ENCODE measurements around the gene PCDH15.

PCDH15 gene

DNA sequence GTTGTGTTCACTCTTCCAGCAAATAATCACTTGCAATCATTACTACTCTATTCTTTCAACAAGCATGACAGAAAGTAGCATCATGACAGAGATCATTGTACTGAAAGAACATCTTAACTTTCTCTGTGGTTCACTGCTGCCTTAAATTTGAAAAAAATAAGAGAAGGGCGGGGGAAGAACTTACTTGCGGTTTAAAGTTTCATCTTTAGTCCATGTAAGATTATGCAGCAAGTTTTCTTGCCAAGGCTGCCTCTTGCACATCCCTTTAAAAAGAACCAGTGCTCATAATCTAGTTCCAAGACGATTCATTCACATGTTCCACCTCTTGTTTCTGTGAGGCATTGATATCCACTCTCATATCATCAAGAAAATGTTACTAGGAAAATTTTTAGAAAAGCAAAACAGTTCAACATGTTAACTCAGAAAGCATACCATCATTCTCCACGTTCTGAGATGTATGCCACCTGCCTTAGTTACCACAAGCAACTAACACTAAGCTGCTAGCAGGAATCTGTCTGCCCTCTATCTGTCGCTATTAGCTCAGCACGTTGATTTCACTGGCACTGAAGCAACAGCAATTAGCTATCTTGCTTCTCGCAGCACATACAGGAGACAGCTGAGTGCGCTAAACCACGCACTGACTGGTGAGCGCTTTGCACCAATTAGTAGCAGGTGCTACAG lies at the start of gene PCDH15:
Gene PCDH15 (minus strand): TSS at position 491 of the 681 bp plus-strand sequence. CDS start 136,969 bp downstream, outside the sequence.
- H3K4me3 ChIP-seq (ENCODE audit: low read length) = no peak within 1 kb of the TSS
- no peaks in the 10 kb centered on the region for H3K27me3 ChIP-seq (ENCODE audit: control insufficient read depth, insufficient read depth, low read length)
- H3K36me3 ChIP-seq (ENCODE audit: control insufficient read depth, insufficient read depth, low read length) = no peaks in the 10 kb centered on the region
- H3K4me1 ChIP-seq (ENCODE audit: control insufficient read depth, insufficient read depth, low read length) = no peaks in the 10 kb centered on the region
- H3K27ac ChIP-seq (ENCODE audit: low read depth, low read length) = no peak within 1 kb of the TSS
- no peak within 1 kb of the TSS for H3K9ac ChIP-seq (ENCODE audit: low read length)

DNA sequence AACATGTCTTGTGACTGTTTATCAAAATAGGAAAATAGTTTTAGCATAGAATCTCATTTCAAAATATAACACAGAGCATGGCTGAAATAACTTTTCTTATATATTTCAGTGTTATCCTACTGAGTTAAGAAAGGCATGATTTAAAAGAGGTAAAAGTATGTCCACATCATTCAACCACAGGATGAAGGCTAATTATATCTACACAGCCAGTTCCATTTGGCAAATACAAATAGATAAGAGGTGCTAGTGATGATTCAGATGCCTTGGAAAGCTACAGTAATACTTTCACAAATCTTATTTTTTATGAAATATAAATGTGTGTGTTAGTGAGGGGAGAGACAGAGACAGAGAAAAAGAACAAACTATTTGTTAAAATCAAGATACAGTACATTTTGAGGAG lies 42.9 kb upstream of the PCDH15 start:
- Histone ChIP-seq H3K36me3 (ENCODE audit: control insufficient read depth, insufficient read depth, low read length) (no peaks in the 10 kb centered on the region), H3K27ac (ENCODE audit: low read depth, low read length) (no peak overlapping the region), H3K4me3 (ENCODE audit: low read length) (no peak overlapping the region), H3K4me1 (ENCODE audit: control insufficient read depth, insufficient read depth, low read length) (no peaks in the 10 kb centered on the region), H3K9ac (ENCODE audit: low read length) (no peak overlapping the region), H3K27me3 (ENCODE audit: control insufficient read depth, insufficient read depth, low read length) (no peaks in the 10 kb centered on the region)

DNA sequence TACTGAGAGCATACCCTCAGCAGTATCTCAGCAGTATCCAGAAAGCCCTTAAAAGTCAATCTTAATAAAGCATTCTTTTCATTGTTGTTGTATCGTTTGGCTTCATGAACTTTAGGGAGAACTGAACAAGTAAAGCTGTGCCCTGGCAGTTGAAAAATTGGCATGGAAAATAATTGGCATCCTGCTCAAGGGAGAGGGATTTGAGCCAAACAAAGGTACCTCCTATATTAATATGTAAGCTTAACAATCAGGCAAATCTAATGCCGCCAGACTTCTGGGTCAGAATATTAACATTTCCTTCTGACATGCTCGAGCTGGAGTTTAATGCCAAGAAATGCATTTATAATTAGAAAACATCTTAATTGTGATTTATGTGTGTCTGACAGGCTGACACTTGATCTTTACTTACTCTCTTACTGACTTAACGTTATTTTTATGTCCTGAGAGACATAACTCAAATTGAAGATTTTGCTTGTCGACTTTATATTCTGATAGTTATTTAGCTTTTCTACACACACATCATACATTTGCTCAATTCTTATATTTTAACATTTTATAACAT lies 42.1 kb upstream of the PCDH15 start:
- no peak overlapping the region for H3K9ac ChIP-seq (ENCODE audit: low read length)
- no peak overlapping the region for H3K27ac ChIP-seq (ENCODE audit: low read depth, low read length)
- H3K4me1 ChIP-seq (ENCODE audit: control insufficient read depth, insufficient read depth, low read length) = no peaks in the 10 kb centered on the region
- no peak overlapping the region for H3K4me3 ChIP-seq (ENCODE audit: low read length)
- H3K27me3 ChIP-seq (ENCODE audit: control insufficient read depth, insufficient read depth, low read length) = no peaks in the 10 kb centered on the region
- H3K36me3 ChIP-seq (ENCODE audit: control insufficient read depth, insufficient read depth, low read length) = no peaks in the 10 kb centered on the region

DNA sequence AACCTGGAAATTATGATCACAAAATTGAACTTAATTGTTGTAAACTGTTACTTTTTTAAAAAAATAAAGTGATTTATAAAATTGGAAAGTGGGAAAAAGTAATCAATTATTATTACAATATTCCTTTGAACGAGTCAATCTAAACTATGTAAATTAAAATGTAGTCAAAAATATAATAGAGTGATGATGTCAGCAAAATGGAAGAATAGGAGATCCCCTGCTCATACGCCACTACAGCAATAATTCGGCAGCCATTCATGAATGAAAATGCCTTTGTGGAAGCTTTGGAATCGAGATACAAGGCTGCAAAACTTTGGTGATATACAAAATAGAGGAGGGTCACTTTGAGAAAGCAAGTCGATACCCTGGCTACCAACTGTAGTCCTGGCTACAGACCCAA lies 36.4 kb upstream of the PCDH15 start:
- Histone ChIP-seq H3K27me3 (ENCODE audit: control insufficient read depth, insufficient read depth, low read length) (no peaks in the 10 kb centered on the region), H3K36me3 (ENCODE audit: control insufficient read depth, insufficient read depth, low read length) (no peaks in the 10 kb centered on the region), H3K4me3 (ENCODE audit: low read length) (no peak overlapping the region), H3K4me1 (ENCODE audit: control insufficient read depth, insufficient read depth, low read length) (no peaks in the 10 kb centered on the region), H3K27ac (ENCODE audit: low read depth, low read length) (no peak overlapping the region), H3K9ac (ENCODE audit: low read length) (no peak overlapping the region)

DNA sequence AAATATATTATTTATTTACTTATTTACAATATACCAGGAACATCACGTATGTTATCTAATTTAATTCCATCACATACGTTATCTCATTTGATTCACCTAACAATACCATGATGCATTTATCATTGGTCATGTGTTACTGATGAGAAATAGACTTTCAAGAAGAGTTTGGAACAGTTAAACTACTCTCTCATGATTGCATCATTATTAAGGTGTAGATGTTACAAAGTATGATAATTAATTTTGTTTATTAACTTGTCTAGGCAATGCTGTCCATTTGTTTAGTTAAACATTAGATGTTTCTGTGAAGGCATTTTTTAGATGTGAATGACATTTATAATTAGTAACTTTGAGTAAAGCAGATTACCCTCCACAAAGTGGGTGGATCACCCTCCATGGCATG lies 32.0 kb upstream of the PCDH15 start:
- no peaks in the 10 kb centered on the region for H3K27me3 ChIP-seq (ENCODE audit: control insufficient read depth, insufficient read depth, low read length)

DNA sequence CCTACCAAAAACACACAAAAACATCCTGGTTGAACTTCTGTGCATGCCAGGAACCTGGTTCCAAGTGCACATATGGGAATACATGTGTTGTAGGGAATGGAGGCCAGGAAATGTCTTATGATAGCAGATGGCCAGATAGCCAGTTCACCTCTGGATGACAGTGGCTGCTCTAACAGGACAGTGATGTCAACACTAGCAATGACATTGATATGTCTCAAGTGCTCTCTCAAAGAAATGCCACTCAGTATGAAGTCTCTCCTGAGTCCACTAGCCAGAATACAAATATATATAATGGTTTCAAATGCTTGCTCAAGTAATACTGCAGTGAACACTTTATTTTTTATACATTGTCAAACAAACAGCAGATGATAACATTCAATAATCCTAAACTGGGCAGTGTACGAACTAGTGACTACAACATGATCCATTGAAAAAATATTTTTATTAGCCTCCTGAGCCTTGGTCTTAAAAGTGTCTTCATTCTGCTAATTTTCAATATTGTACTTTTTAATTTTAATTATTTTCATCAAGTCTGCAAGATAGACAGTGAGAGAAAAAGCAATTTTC lies 26.0 kb upstream of the PCDH15 start:
- Histone ChIP-seq H3K27ac (ENCODE audit: low read depth, low read length) (no peak overlapping the region), H3K9ac (ENCODE audit: low read length) (no peak overlapping the region), H3K4me1 (ENCODE audit: control insufficient read depth, insufficient read depth, low read length) (no peaks in the 10 kb centered on the region)

More for the DNA sequence above, 32.0 kb upstream of the PCDH15 start:
- Histone ChIP-seq H3K4me3 (ENCODE audit: low read length) (no peak overlapping the region), H3K9ac (ENCODE audit: low read length) (no peak overlapping the region), H3K4me1 (ENCODE audit: control insufficient read depth, insufficient read depth, low read length) (no peaks in the 10 kb centered on the region), H3K36me3 (ENCODE audit: control insufficient read depth, insufficient read depth, low read length) (no peaks in the 10 kb centered on the region), H3K27ac (ENCODE audit: low read depth, low read length) (no peak overlapping the region)

DNA sequence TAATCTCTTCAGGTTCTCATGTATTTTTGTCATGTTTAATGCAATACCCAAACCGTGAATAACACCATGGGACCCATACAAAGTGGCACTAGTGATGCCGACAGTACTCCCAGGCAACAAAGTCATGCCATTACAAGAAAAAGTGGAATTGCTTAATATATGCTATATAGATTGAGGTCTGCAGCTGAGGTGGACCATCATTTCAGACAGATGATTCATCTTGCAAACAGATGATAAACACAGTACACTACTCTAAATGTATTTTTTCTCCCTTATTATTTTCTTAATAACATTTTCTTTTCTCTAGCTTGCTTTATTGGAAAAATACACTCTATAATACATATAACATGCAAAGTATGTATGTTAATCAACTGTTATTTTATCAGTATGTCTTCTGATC lies 14.6 kb upstream of the PCDH15 start:
- Histone ChIP-seq H3K4me3 (ENCODE audit: low read length) (no peak overlapping the region), H3K36me3 (ENCODE audit: control insufficient read depth, insufficient read depth, low read length) (no peaks in the 10 kb centered on the region), H3K27ac (ENCODE audit: low read depth, low read length) (no peak overlapping the region), H3K4me1 (ENCODE audit: control insufficient read depth, insufficient read depth, low read length) (no peaks in the 10 kb centered on the region), H3K27me3 (ENCODE audit: control insufficient read depth, insufficient read depth, low read length) (no peaks in the 10 kb centered on the region), H3K9ac (ENCODE audit: low read length) (no peak overlapping the region)

More for the DNA sequence above, 26.0 kb upstream of the PCDH15 start:
- no peaks in the 10 kb centered on the region for H3K36me3 ChIP-seq (ENCODE audit: control insufficient read depth, insufficient read depth, low read length)
- no peaks in the 10 kb centered on the region for H3K27me3 ChIP-seq (ENCODE audit: control insufficient read depth, insufficient read depth, low read length)
- H3K4me3 ChIP-seq (ENCODE audit: low read length) = no peak overlapping the region

DNA sequence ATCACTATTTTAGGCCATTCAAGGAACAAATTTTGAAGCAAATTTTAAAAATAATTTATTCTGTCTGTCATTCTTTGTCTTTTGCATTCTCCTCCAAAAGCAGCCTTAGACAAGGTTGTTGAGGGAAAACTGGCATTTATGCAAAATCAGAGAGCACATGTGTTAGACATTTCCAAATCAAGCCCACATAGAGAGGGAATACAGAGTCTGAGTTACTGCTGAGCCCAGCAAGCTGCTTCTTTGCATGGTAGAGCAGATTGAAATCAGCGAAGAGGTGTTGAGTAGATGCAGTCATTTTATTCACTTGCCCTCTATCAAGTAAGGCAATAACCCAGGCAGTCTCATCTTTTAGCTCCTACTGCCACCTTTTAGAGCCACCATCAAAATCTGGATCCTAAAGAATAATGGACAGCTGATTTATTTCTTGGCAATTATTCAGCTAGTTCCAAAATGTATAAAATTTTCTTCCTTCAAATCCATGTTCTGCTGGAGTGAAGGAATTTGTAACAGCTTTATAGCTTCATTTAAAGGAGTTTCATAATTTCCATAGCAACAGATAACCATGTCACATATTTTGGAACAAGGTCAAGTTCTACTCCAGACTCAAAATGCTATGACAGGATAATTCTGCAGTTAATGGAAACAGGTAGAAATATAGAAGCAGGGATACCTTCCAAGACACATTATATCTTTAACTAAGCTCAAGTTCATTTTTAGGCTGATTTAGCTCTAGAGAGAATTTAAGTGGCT lies 7.3 kb upstream of the PCDH15 start:
- H3K27me3 ChIP-seq (ENCODE audit: control insufficient read depth, insufficient read depth, low read length) = no peaks in the 10 kb centered on the region
- H3K4me1 ChIP-seq (ENCODE audit: control insufficient read depth, insufficient read depth, low read length) = no peaks in the 10 kb centered on the region
- no peak overlapping the region for H3K9ac ChIP-seq (ENCODE audit: low read length)
- H3K36me3 ChIP-seq (ENCODE audit: control insufficient read depth, insufficient read depth, low read length) = no peaks in the 10 kb centered on the region
- H3K27ac ChIP-seq (ENCODE audit: low read depth, low read length) = no peak overlapping the region
- H3K4me3 ChIP-seq (ENCODE audit: low read length) = no peak overlapping the region

DNA sequence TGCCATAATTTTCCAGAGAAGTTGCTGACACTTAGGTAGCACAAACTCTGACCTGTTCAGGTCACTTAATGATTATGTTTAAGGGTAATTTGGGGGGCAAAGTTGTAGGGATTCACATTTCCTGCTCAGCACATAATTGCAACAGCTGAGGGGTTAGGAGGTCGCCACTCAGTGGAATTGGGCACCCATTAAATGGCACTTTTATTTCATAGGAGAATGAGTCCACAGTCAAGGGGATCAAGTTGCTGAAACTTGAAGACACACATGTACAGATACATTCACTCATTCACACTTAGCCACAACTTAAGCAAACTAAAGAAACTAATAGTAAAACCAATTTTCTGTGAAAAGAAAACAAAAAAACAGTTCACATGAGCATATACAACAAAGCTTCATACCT lies 1.5 kb downstream of the PCDH15 start:
- H3K36me3 ChIP-seq (ENCODE audit: control insufficient read depth, insufficient read depth, low read length) = no peaks in the 10 kb centered on the region
- no peak overlapping the region for H3K9ac ChIP-seq (ENCODE audit: low read length)
- H3K4me1 ChIP-seq (ENCODE audit: control insufficient read depth, insufficient read depth, low read length) = no peaks in the 10 kb centered on the region
- no peak overlapping the region for H3K27ac ChIP-seq (ENCODE audit: low read depth, low read length)
- H3K27me3 ChIP-seq (ENCODE audit: control insufficient read depth, insufficient read depth, low read length) = no peaks in the 10 kb centered on the region
- no peak overlapping the region for H3K4me3 ChIP-seq (ENCODE audit: low read length)

DNA sequence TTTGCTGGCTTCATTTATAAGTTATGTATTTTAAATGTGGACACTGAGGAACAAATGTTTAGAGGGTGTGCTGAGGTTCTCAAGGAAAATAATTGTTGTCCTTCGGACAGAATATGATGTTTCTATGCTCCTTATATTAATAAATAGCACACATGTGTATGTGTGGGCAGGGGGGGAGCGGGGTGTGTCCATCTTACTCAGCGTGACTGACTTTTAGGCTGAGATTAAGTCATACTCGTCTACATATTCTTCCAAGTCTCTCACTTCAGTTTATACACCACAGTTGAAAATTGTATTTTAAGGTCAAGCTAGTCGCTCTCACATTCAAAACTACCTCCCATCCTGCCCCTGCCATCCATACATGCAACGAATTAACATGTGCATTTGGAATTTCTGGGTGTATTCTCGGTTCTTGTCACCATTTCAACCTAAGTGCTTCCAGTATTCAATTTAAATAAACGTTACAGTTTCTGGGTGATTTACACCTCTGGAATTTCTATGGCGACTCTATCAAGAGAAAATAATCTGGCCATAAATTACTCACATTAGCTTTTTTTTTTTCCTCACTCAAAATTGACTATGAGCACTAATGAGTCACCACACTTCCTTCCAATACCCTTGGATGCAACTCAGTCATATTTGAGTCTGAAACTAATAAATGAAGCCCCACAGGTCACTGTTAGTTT lies 3.3 kb downstream of the PCDH15 start:
- Histone ChIP-seq H3K4me3 (ENCODE audit: low read length) (no peak overlapping the region), H3K27ac (ENCODE audit: low read depth, low read length) (no peak overlapping the region), H3K4me1 (ENCODE audit: control insufficient read depth, insufficient read depth, low read length) (no peaks in the 10 kb centered on the region), H3K27me3 (ENCODE audit: control insufficient read depth, insufficient read depth, low read length) (no peaks in the 10 kb centered on the region), H3K9ac (ENCODE audit: low read length) (no peak overlapping the region), H3K36me3 (ENCODE audit: control insufficient read depth, insufficient read depth, low read length) (no peaks in the 10 kb centered on the region)

DNA sequence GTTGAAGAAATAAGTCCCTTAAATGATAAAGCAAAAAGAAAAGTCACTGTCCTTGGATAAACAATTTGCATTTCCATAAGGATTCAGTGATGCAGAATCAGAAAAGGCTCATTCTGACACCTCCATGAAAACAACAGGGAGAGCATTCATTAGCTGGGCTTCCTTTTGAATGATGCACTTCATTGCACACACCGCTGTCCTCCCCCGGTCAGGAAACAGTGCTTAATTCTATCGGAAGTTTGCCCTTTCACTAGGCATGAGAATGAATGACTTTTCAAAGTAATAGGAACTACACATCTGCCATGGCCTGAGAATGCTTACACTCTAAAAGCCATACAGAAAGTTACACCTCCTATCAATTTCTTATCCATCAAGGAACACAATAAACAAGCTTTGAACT lies 4.2 kb downstream of the PCDH15 start:
- Histone ChIP-seq H3K4me3 (ENCODE audit: low read length) (no peak overlapping the region), H3K36me3 (ENCODE audit: control insufficient read depth, insufficient read depth, low read length) (no peaks in the 10 kb centered on the region), H3K9ac (ENCODE audit: low read length) (no peak overlapping the region)

DNA sequence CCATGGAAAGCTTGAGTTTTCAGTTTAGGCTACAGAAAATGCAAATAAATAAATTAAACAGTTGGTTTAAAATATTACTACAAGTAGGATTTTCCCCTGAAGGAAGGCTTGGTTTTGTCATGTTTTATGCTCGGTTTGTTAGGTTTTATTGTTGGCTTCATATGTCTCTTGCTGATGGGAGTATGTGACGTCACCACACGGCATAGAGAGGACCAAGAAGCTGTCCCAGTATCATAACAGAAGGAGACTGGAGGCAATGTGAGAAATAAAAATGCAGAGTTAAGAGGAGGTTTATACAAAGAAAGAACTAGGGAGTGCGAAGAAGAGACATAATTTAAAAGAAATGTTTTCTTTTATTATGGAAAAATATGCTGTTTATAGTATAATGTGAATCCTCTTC lies 24.4 kb downstream of the PCDH15 start:
- no peak overlapping the region for H3K4me3 ChIP-seq (ENCODE audit: low read length)
- H3K4me1 ChIP-seq (ENCODE audit: control insufficient read depth, insufficient read depth, low read length) = no peaks in the 10 kb centered on the region
- no peaks in the 10 kb centered on the region for H3K27me3 ChIP-seq (ENCODE audit: control insufficient read depth, insufficient read depth, low read length)
- H3K27ac ChIP-seq (ENCODE audit: low read depth, low read length) = no peak overlapping the region
- H3K36me3 ChIP-seq (ENCODE audit: control insufficient read depth, insufficient read depth, low read length) = no peaks in the 10 kb centered on the region
- H3K9ac ChIP-seq (ENCODE audit: low read length) = no peak overlapping the region

More for the DNA sequence above, 4.2 kb downstream of the PCDH15 start:
- Histone ChIP-seq H3K27me3 (ENCODE audit: control insufficient read depth, insufficient read depth, low read length) (no peaks in the 10 kb centered on the region), H3K4me1 (ENCODE audit: control insufficient read depth, insufficient read depth, low read length) (no peaks in the 10 kb centered on the region), H3K27ac (ENCODE audit: low read depth, low read length) (no peak overlapping the region)
